HG02798 (cell line): ENCODE results near the gene ADIG.

Experiments
- ATAC-seq: cut with Tn5 transposase; IDR thresholded peaks from one replicate; pipeline ENCODE4 v1.9.1; 2021; ENCODE audit warnings: mild to moderate bottlenecking; ENCODE audit not compliant: unreplicated experiment, poor library complexity

Gene ADIG

DNA sequence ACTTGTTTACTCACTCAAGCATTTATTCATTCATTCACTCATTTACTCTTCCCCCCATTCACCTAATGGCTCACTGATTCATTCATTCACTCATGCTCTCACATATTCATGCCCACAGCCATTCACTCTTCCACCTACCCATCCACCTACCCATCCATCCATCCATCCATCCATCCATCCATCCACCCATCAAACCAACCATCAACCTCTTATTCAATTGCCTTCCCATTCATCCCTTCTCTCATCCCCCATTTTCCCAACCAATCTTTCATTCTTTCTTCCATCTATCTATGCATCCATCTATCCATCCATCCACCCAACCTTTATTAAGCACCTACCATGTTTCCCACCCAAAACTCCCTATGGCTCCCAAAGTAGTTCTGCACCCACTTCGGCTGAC is 19.1 kb downstream of the ADIG start:
- ATAC-seq: no peak

DNA sequence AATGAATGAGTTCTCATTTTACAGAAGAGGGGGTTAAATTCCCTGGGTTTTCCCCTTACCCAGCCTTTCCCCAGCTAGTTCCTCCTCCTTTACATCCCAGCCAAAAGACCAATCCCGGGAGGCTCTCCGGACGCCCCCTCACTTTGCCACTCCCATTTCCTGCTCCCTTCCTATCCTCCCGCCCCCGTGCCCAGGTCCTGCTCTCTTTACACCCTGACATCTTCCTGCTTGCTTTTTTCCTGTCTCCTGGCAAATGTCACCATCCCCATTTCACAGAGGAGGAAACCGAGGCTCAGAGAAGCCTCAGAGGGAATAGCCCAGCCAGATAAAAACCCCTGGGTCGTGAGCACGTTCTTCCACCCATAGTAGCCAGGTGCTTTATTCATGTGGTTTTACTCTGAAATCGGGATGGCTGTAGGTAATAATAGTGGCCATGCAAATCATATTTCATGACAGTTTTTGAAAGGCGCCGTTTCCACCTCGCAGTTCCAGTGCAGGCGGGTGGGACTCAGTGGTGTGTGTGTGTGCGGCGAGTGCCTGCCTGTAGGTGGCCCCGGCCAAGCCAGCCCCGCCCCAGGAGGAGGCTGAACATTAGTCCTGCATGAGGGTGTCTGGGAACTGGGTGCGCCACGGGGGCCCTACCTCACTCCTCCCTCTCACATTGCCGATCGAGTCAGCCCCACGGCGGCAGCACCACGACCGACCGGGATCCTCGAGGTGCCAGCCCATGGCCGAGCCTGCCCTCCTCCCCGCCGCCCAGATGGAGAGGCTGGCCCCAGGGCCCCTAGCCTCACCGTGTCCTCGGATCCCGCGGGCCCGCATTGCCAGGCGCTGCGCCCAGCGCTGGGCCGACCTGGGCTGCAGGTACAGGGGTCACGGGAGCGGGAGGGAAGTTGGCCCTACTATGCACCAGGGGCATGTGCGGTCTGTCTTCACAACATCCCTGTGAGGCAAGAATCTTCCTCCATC is 20.5 kb downstream of the ADIG start, which contains the start of gene ARHGAP40:
Gene ARHGAP40 (plus strand): TSS at position 594 of the 969 bp plus-strand sequence.
- no peak for ATAC-seq

DNA sequence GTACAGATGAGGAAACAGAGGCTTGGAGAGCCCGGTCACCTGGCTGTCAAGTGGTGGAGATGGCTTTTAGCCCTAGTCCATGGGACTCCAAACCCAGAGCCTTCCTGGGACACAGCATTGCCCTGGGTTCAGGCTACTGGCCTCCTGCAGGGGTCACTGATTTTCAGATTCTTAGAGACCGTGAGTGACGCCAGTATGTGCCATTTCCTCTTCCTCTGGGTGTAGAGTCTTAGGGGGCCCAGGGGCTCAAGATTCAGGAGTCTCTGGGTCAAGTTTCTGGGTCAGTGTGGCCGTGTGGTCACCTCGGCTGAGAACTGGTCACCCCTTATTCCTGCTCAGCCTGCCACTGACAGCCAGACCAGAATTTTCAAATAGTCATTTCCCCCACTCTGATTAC is 21.2 kb downstream of the ADIG start:
- no peak for ATAC-seq

DNA sequence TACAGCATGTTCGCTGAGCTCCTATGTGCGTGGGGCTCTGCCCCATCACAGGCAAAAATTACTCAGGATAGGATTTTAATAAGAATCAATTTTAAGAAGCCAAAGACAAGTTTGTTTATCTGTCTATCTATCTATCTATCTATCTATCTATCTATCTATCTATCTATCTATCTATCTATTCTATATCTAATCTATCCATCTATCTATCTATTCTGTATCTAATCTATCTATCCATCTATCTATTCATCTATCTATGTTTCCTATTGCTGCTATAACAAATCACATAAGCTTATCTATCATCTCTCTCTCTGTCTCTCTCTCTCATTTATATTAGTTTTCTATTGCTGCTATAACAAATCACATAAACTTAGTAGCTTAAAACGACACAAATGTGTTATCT is 22.3 kb downstream of the ADIG start:
- no peak for ATAC-seq

DNA sequence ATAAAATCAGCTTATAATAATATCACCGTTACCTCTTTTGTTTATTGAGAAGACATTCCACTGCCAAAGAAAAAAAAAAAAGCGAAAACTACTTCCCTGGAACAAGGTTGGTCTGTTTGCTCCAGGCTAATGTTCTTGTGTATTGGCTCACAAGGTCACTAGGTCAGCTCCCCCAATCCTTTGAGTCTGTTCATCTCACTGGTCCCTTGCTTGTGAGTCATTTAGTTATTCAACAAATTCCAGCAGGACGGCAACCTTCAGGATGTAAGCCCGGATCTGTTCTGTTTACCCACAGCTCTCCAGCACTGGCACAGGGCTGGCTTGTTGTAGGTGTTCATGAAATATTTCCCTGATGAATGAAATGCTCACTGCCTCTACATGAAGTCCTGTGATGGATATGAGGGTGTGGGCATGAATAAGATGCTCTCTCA is 23.9 kb downstream of the ADIG start:
- no peak for ATAC-seq

DNA sequence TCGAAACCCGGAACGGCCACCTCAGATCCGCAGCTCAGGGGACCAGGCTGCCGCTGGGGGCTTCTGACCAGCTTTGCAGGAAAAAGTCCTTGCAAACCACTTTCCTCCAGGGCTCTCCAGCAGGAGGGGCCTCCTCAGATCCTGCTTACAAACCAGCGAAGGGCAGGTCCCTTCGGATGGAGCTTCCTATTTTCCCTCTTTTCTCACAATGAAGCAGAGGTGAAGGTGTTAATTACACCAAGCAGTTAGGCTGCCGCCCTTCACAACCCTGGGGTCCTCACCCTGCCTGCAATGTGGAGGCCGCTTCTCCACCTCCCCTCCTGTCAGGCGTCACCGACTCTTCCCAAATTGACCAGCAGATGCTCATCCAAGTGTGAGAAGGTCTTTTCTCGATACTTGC is 26.4 kb downstream of the ADIG start:
- no peak for ATAC-seq

DNA sequence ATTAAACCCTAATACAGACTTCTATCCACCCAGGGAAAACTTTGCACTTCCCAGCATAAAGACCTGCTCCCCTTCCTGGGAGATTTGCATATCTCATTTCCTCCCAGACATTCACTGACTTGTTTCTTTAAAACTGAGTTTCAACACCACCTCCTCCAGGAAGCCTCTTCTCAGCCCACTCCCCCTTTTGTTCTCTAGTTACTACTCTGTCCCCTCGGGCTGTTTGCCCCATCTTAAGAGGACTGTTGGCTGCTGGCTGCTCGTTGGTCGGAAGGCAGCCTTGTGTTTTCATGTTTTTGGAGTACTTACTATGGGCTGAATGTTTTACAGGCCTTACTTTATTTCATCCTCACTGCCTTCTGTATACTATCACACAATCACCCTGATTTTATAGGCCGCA is 27.2 kb downstream of the ADIG start:
- no peak for ATAC-seq

DNA sequence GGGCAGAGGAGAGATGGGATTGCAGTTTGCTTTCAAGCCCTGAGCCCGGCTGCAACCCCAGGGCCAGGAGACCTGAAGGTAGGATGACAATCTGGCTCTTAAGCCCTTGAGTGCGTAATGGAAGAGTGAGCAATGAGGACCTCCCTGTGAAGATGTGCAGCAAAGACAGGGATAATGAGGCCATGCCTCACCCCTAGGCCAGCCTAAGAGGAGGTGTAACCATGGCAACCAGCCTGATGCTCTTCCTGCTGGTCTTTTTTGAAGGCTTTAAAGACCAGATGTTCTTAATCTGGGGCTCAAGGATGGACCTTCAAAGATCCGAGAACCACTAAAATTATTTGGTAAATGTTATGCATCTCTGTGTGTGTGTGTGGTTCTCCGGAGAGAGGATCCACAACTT is 28.8 kb downstream of the ADIG start:
- no peak for ATAC-seq

DNA sequence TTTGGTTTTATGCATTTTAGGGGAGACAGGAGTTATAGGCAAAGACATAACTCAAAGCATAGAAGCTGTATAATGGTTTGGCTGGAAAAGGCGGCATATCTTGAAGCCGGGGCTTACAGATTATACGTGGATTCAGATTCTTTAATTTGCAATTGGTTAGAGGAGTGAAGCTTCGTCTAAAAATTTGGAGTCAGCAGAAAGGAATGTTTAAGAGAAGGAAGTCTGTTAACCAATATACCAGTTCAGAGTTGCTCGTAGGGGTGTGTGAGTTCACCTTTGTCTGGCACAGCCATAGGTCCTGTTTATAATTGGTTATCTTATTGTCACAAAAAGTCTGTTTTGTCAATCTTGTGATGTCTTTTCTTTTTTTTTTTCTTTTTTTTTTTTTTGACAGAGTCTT is 29.5 kb downstream of the ADIG start:
- no peak for ATAC-seq

DNA sequence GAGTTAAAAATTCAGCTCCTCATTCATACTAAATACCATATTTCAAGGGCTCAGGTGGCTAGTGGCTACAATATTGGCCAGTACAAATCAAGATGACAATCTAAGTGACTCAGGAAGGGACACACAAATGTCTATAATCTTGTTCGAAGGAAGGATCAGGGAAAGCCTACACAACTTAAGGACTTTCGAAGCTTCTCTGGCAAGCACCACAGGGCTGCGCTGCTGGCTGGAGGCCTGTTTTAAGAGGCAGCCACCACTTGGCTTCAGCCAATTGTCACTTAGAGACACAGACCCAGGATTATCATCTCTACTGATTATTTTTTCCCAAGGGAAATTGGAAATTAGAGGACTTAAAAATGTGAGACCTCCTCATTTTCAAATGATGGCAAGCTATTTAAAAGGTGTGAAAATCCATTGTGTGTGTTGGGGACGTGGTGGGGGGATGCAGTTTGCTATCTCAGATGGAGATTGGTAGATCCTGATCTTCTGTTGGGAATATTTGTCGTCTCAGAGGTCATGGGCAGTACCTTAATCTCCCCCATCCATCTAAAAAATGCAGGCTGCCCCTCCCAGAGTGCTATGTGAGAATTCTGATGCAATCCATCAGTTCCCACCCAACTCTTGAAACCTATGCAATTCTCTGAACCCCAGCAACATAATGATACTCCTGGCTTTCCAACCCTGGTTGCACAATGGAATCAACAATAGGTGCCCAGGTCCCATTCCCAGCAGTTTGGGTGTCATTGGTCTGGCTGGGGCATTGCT is 31.9 kb downstream of the ADIG start:
- no peak for ATAC-seq

DNA sequence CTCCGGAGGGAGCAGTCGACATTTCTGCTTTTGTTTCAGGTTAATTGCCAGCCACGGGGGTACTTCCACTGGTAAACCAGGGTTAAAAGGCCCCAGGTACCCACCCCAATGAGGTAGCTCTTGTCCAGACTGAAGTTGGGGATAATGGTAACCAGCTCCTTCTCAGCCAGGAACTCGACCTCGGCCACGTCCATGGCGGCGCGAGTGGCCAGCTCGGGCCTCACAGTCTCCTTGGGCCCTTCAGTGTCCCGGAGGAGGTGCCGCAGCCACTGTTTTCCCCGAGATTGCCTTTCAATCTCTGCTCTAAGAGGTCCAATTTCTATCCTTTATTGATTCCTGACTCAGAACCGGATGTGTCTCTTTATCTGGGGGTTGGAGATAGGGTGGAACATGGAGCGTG is 34.3 kb downstream of the ADIG start:
- no peak for ATAC-seq

DNA sequence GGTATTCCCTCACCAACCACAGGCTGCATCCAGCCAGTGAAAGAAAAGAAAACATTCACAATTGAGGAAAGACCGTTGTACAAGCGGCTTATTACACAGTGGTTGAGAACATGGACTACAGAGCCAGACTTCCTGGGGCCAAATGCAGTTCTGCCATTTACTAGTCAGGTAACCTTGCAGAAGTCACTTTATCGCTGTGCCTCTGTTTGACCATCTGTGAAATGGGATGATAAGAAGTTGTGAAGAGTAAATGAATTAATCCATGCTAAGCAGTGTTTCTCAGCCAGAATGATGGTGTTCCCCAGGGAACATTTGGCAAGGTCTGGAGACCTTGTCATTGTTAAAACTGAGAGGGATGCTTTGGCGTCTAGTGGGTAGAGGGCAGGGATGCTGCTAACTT is 35.5 kb downstream of the ADIG start:
- ATAC-seq: no peak

DNA sequence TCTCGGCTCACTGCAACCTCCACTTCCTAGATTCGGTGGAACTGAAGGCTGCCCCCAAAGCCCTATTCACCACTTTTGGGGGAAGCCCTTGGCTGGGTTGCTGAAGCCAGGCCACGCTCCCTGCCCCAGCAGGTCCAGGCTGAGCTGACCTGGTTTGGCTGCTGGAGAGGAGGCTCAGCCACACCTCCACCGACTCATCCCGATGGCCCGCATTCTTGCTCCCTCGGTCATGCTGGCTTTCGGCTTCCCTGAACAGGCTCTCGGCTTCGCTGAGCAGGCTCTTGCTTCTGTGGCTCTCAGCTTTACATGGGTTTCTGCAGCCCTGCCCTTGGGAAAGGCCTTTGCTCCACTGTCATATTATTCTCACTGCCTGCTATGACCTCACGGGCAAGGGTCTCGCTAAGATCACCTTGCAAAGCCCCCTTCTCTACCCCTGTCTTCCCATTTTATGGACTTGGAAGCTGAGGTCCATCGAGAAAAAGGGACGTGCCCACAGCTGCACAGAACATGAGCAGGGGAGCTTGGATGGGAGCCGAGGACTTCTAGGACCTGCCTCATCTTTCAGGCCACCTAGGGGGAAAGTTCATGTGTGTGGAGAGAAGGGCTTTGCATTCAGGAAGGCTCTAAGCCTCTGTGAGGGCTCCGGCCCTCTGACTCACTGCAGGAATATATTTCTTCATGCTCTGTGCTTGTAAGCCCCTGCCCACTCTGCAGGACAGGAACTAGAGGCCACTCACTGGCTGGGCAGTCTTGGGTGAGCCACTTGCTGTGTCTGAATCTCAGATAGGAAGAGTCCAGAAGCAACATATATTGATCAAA is 36.2 kb downstream of the ADIG start:
- no peak for ATAC-seq

DNA sequence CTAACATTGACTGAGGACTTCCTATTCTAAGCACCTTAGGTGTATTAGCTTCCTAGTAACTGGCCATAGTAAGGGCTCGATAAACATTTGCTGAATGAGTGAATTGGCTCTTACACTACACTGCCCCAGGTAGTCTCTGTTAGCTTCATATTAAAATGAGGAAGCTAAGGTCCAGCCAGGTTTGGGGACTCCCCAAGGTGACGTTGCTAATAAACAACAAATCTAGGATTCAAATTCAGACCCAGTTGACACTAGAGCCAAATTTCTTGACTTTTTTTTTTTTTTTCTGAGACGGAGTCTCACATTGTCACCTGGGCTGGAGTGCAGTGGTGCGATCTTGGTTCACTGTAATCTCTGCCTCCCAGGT is 36.8 kb downstream of the ADIG start:
- no peak for ATAC-seq

DNA sequence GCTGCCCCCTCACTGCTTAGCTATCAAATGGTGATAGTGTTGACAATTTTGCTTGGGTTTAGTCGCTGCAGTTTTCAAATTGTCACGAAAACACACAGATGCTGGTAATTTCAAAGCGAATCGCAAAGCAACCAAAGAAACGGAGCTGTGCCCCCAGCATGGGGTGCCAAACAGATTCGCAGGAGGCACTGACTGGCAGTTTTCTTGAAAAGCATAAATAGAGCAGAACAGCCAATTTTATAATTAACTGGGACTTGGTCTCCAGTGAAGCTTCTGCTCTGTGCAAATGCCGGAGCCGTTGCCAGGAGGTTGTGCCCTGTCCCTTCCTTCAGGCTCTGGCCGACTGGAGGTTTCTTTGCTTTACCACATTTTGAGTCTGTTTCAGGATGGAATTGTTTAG is 39.4 kb downstream of the ADIG start:
- ATAC-seq: no peak

DNA sequence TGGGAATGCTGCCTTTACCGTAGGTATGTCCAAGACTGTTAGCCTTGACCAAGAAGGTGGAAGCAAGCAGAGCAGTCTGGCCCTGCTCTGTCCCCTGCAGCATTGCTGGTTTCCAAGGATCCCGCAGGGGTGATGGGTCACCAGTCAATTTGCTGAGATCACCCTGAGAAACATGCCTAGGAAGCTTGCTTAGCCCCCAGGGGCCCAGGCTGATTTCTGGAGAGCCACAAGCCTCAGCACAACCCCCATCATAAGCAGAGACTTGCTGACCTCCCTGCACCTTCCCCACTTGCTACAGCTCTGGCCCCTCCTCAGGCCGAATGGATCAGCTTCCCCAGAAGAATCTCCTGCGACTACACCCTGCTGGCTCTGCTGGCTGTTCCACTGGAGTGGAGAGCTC is 42.1 kb downstream of the ADIG start:
- ATAC-seq: no peak

DNA sequence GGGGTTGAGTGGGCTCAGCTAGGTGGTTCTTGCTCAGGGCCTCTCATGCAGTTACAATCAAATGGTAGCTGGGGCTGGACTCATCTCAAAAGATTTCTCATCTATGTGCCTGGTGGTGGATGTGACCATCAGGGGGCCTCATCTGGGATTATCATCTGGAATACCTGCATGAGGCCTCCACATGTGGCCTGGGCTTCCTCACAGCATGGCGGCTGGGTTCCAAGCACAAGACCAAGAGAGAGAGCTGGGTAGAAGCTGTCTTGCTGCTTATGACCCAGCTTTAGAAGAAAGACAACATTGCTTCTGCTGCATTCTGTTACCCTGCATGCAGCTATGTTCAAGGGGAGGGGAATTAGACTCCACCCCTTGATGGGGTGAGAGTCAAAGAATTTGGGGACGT is 43.1 kb downstream of the ADIG start:
- ATAC-seq: no peak

DNA sequence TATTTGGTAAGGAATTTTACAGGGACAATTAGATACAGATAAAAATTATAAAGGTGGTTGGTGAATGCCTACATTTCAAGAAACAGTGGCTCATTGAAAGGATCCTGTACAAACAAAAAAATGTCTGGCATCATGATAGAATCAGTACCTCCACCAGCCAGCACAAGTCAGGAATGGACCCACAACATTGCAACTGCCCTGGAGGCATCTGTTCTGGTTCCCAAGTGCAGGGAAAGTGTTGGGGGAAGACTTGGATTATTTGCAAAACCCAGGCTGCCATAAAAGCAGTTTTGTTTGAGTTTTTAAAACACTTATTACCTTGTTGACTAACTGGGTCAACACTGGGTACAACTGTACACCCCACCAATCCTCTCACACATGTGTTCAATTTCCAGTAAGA is 44.9 kb downstream of the ADIG start:
- no peak for ATAC-seq

DNA sequence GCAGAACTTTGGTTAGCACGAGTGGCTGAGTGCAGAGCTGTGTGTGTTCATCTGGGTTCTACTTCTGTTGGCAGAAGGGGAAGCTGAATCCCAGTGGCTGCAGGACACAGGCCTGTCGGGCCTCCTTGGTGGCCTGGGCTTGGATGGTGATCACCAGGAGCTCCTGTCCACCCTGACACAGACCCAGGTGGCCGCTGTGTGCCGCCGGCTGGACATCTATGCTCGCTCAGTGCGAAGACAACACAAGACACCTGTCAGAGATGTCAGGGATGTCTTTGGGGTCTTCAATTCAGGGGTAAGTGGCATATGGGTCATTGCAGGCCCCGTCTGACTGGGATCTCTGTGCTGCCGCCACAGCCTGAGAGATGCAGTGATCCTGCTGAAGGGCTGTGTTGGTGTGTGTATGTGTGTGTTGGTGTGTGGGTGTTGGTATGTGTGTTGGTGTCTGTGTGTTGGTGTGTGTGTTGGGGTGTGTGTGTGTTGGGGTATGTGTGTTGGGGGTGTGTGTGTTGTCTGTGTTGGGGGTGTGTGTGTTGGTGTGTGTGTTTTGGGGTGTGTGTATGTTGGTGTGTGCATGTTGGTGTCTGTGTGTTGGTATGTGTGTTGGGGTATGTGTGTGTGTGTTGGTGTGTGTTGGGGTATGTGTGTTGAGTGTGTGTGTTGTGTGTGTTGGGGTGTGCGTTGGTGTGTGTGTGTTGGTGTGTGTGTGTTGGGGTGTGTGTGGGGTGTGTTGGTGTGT is 46.1 kb downstream of the ADIG start:
- ATAC-seq: no peak
